8988T (cell line): Measurements from ENCODE around the gene TBC1D8.
A peak's percentile ranks its signal among the peaks of the same experiment; 100 is the strongest.
"Not testable (repeated sequence)": the region's sequence is repeated elsewhere in the genome, so short reads cannot be mapped to it uniquely, and the experiment has no call there.

Experiments
- DNase-seq: peaks from one replicate; pipeline ENCODE4 v3.0.0; 2011

TBC1D8 gene

DNA sequence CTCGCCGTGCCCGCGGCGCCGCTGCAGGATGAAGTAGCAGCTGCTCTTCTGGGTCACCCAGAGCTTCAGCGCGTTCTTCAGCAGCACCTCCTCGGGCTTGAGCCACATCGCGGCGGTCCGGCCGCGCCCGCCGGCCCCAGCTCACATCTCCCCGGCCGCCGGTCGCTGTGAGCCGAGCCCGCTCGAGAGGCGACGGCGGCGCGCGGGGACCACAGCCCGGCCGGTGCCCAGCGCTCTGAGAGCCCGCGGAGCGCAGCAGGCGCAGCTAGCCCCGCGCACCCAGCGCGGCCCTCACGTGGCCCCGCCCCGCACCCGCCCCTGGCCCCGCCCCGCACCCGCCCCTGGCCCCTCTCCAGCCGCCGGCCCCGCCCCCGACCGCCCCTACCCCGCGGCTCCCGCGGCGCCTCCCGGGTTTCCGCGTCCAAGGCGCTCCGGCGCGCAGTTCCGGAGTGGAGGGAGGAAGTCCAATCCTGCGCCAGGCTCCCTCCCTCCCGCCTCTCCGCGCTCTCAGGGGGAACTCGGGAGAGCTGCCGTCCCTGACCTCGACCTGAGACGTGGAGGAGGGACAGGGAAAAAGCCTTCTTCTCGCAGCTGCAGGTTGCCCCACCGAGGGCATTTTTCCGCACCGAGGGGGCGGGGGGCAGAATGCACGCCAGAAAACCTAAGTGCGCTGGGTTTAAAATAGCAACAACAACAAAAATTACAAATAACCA, at the start of gene TBC1D8:
Gene TBC1D8 (minus strand): TSS at position 237 of the 713 bp plus-strand sequence. CDS start 129 bp downstream, at position 108.
- DNase-seq, result peak; percentile 83

DNA sequence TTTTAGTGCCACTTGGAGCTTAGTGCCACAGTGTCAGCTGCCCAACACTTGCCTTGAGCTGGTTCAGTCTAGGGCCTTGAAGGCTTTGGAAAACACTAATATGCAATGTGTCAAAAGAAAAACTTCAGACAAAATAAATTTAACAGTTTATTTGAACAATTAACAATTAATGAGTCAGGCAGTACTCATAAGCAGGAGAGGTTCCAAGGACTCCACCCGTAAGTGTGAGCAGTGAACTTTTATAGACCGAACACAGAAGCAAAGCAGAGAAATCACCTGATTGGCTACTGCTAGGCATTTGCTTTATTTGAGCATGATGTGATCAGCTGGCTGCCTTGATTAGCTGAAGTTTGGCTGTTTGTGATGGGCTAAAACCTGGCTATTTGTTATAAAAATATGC, 49.5 kb upstream of the TBC1D8 start:
- DNase-seq, result no peak

DNA sequence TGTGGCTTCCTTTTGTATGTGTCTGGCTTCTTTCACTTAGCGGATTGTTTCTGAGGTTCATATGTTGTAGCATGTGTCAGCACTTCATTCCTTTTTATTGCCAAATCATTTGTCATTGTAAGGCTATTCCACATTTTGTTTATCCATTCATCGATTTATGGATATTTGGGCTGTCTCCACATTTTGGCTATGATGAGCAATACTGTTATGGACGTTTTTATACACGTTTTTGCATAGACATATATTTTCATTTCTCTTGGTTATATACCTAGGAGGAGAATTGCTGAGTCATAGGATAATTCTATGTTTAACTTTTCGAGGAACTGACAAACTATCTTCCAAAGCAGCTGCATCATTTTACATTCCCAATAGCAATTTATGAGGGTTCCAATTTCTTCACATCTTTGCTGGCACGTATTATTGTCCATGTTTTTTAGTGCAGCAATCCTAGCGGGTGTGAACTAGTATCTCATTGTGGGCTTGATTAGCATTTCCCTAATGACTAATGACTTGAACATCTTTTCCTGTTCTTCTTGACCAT, 48.1 kb upstream of the TBC1D8 start:
- no peak for DNase-seq

DNA sequence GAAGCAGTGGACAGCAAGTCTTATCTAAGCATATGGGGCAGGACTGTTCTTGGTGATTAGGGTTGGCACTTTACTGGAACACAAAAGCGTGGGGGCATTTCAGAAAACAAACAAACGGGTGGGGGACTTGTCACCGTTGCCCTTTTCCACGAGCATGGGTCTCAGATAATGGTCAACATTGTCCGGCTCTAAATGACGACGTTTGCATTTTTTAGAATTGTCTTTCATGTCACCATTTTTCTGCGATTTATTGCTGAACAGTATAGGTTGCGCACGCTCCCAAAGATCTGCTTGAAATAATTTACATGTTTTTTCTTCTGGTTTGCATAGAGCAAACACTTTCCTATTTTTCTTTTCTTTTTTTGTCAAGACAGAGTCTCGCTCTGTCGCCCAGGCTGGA, 46.6 kb upstream of the TBC1D8 start:
- DNase-seq, result no peak

DNA sequence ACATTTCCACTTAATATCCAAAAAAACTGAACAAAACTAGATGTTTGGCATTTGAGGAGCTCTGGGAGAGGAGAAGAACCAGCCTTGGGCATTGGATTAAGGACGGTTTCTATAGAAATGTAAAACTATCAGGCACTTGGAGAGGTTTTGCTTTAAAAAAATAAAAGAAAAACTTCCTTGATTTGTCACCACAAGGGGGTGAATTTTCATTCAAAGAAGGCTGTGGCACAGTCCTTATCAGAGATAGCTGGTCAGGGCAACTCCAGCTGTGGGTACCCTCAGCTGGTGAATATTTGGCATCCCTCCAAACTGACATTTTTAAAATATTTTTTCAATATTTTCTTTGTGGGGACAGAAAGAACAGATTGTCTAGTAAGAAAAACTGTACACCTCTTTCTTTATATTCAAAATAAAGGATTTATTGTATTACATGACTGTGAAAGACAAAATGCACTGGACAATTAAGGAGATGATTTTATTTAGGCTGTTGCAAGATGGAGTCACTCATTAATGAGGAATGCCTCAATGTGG, 46.1 kb upstream of the TBC1D8 start:
- DNase-seq, result no peak

- no peak for DNase-seq
Measured at GRCh38 chr2:101195871-101196661, 44.9 kb upstream of the TBC1D8 start.

- DNase-seq, result no peak
Measured at GRCh38 chr2:101193033-101193626, 41.9 kb upstream of the TBC1D8 start.

DNA sequence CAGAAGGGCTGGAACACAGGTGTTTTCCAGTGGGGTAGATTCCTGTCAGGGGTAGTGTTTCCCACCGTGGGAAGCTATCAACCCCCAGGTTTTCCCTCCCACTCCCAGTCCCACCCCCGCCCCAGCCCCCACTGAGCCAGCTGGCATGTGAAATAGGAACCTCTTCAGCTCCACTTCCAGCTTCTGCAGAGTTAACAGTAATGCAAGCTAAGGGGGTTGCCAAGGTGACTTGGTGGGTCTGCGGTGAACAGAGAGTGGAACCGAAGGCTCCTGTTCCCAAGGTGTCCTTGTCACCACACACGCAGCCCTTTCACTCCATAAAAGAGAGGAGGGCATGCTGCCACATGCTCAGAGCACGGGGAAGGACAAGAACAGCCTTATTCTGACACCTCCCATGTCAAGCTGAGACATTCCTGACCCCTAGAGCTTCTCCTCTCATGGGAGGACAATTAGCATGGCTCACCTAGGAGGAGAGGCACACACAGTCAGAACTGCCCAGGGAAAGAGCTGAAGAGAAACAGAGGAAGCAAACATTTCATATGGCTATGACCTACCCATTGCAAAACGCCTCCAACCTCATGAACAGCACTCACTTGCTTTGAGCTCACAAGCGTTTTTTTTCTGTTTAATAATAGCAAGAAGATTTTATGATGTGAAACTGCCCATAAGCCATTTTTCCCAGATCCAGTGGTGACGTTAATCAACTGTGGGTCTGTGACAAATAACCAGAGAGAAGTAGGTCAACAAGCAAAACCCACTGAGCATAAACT, 39.8 kb upstream of the TBC1D8 start:
- DNase-seq, result no peak

GRCh38 chr2:101188683-101189405, 37.7 kb upstream of the TBC1D8 start:
- peak; percentile 37 for DNase-seq

GRCh38 chr2:101187131-101187530, 35.9 kb upstream of the TBC1D8 start:
- DNase-seq, result no peak

DNA sequence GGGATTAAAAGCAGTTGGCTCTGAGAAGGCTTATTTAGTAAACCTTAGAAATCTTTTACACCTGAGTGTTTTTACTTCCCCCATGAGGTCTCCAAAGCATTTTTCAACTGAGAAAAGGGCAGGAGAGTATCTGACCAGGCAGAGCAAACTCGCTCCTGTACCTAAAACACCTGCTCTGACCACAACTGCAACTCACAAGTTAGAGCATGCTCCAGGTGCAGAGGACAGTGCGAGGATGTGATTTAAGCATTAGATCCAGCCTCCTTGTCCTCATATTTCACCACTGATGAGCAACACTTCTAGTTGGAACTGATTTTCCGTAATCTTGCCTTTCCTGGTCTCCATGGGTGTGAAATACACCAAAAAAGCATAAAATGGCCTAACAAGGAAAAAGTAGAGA, 34.5 kb upstream of the TBC1D8 start:
- no peak for DNase-seq

DNA sequence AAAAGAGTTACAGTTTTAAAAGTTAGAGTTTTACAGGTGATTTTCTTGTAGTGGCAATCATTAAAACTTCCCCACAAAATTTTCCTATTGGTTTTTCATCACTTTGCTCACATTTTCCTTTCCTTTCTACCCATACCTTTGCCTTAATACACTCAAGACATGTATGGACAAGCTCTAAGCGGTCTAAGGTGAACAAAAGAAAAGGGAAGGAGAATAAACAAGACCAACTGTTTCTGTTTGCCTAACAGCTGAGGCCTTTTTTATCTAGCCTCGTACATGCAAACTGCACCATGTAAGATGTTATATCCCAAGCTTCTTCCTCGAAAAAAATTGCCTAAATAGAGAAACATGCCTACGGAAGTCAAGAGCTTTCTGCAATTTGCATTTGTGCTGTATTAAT, 33.9 kb upstream of the TBC1D8 start:
- DNase-seq, result no peak

- no peak for DNase-seq
Measured at GRCh38 chr2:101179982-101180381, 28.8 kb upstream of the TBC1D8 start.

- DNase-seq, result no peak
Measured at GRCh38 chr2:101176803-101177202, 25.6 kb upstream of the TBC1D8 start.

- no peak for DNase-seq
Measured at GRCh38 chr2:101175991-101176390, 24.8 kb upstream of the TBC1D8 start.

GRCh38 chr2:101173707-101174295, 22.6 kb upstream of the TBC1D8 start:
- DNase-seq, result no peak

DNA sequence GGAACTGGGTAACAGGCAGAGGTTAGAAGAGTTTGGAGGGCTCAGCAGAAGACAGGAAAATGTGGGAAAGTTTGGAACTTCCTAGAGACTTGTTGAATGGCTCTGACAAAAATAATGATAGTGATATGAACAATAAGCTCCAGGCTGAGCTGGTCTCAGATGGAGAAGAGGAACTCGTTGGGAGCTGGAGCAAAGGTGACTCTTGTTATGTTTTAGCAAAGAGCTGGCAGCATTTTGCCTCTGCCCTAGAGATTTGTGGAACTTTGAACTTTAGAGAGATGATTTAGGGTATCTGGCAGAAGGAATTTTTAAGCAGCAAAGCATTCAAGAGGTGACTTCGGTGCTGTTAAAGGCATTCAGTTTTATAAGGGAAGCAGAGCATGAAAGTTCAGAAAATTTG, 18.6 kb upstream of the TBC1D8 start:
- not testable (repeated sequence) for DNase-seq

DNA sequence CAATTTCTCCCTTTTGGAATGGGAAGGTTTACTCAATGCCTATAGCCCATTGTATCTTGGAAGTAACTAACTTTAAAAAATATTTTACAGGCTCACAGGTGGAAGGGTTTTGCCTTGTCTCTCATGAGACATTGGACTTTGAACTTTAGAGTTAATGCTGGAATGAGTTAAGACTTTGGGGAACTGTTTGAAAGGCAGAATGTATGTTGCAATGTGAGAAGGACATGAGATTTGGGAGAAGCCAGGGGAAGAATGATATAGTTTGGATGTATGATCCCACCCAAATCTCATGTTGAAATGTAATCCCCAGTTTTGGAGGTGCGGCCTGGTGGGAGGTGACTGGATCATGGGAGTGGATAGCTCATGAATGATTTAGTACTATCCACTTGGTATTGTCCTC, 17.5 kb upstream of the TBC1D8 start:
- DNase-seq, result no peak

GRCh38 chr2:101167532-101167931, 16.4 kb upstream of the TBC1D8 start:
- DNase-seq, result not testable (repeated sequence)

DNA sequence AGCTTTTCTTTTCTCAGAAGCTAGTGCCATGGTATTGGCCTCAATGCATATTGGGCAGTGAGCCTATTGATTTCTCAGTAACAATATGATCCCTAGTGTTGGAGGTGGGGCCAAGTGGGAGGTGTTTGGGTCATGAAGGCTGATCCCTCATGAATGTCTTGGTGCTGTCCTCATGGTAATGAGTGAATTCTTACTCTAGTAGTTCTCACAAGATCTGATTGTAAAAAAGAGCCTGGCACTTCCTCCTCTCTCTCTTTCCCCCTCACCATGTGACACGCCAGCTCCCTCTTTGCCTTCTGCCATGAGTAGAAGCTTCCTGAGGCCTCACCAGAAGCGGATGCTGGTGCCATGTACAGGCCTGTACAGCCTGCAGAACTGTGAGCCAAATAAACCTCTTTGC, 12.8 kb upstream of the TBC1D8 start:
- no peak for DNase-seq

GRCh38 chr2:101162561-101163330, 11.6 kb upstream of the TBC1D8 start:
- DNase-seq, result no peak
